Esophagus muscularis mucosa (tissue), 4 donors: ENCODE results near the gene ZNF425. TPM values are rescaled to one million over a fixed set of nuclear protein-coding genes. Genes with fewer than 3 reads are reported as not detected.

ENCODE experiments used
- DNase-seq: peaks from one replicate; pipeline ENCODE4 v3.0.0-alpha.2; 2017; ENCODE audit errors: extremely low spot score
- H3K27ac ChIP-seq, 4 donors: fragments of 200-600 bp; sonication (generic); replicated peaks in 1 of 4; 1 replicate in 3 of 4; 2 replicates in 1 of 4; pipeline ENCODE4 v1.5.1; 2016 to 2019; ENCODE audit warnings: mild to moderate bottlenecking in 1 of 4
- H3K27me3 ChIP-seq, 4 donors: fragments of 200-600 bp; sonication (generic); one replicate each; pipeline versions ENCODE4 v1.5.1 to v1.6.0; 2016 to 2019
- H3K36me3 ChIP-seq, 4 donors: fragments of 200-600 bp; sonication (generic); one replicate each; pipeline ENCODE4 v1.5.1; 2016 to 2019
- H3K4me1 ChIP-seq, 4 donors: fragments of 200-600 bp; sonication (generic); one replicate each; pipeline ENCODE4 v1.5.1; 2016 to 2019
- H3K4me3 ChIP-seq, 4 donors: fragments of 200-600 bp; sonication (generic); 1 replicate in 2 of 4; 2 replicates in 2 of 4; pipeline ENCODE4 v1.5.1; 2016 to 2019; ENCODE audit warnings: mild to moderate bottlenecking in 4 of 4, moderate library complexity in 1 of 4
- H3K9me3 ChIP-seq, 4 donors: fragments of 200-600 bp; sonication (generic); 1 replicate in 3 of 4; 2 replicates in 1 of 4; pipeline ENCODE4 v1.5.1; 2016 to 2019
- EP300 ChIP-seq: sonication (generic); formaldehyde crosslinking; IDR thresholded peaks from one replicate; pipeline ENCODE4 v1.6.1; 2017; ENCODE audit warnings: antibody characterized with exemption
- POLR2A ChIP-seq: fragments of 450-650 bp; IDR thresholded peaks from one replicate; pipeline ENCODE4 v1.6.1; 2017; ENCODE audit warnings: antibody characterized with exemption, moderate library complexity, mild to moderate bottlenecking, low read depth
- POLR2AphosphoS5 ChIP-seq, 2 donors: sonication (generic); formaldehyde crosslinking; IDR thresholded peaks; one replicate each; pipeline ENCODE4 v1.6.1; 2017; ENCODE audit warnings: antibody characterized with exemption in 2 of 2
- WGBS: methylation state at CpG from one replicate; pipeline ENCODE4 v1.1.5; 2018; 5-methylcytosine and 5-hydroxymethylcytosine counted together
- intact Hi-C: fragments of 100-400 bp; cut with DNase I; formaldehyde crosslinking; loops from one replicate; pipeline ENCODE4 v1.15.1; 2023
- total RNA-seq, 4 donors: library from RNA; depleted of rRNA; stranded (reverse); fragments of >200 nt; gene quantifications; one replicate each; pipeline versions ENCODE4 v1.1.0 to v1.2.1, GENCODE V29; 2016
- TF ChIP-seq, protein P1 (sequence below), 3 experiments: fragments of 200-600 bp in 2 of 3; fragments of 450-650 bp in 1 of 3; sonication (generic) in 2 of 3; IDR thresholded peaks; one replicate each; pipeline ENCODE4 v1.5.1; 2017 to 2019; ENCODE audit warnings: antibody characterized with exemption in 3 of 3, mild to moderate bottlenecking in 2 of 3, moderate library complexity in 1 of 3

The ZNF425 gene
- total RNA-seq, 4 donors from 2014 or later, result 2.1 to 3.9 (median 3.3) TPM

DNA sequence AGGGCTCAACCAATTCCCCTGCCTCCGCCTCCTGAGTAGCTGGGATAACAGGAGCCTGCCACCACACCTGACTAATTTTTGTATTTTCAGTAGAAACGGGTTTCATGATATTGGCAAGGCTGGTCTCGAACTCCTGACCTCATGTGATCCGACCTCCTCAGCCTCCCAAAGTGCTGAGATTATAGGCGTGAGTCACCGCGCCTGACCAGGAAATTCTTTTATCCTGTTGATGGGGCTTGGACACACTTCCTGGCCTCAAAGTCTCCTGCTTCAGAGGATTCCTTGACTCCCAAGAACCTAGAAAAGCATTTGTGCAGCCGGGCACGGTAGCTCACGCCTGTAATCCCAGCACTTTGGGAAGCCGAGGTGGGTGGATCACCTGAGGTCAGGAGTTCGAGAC, 16.2 kb downstream of the ZNF425 start:
- Histone ChIP-seq H3K4me3 (no peak overlapping the region), H3K9me3 (no peaks in the 10 kb centered on the region), H3K36me3 (peaks cover 0 to 17% (median 5%) of the 10 kb centered on the region in 4 donors), H3K4me1 (no peaks in the 10 kb centered on the region), H3K27ac (no peak overlapping the region), H3K27me3 (no peaks in the 10 kb centered on the region)
- WGBS, result 96% methylated on average over 12 of the region's 12 CpGs
- TF ChIP-seq, protein P1, sequence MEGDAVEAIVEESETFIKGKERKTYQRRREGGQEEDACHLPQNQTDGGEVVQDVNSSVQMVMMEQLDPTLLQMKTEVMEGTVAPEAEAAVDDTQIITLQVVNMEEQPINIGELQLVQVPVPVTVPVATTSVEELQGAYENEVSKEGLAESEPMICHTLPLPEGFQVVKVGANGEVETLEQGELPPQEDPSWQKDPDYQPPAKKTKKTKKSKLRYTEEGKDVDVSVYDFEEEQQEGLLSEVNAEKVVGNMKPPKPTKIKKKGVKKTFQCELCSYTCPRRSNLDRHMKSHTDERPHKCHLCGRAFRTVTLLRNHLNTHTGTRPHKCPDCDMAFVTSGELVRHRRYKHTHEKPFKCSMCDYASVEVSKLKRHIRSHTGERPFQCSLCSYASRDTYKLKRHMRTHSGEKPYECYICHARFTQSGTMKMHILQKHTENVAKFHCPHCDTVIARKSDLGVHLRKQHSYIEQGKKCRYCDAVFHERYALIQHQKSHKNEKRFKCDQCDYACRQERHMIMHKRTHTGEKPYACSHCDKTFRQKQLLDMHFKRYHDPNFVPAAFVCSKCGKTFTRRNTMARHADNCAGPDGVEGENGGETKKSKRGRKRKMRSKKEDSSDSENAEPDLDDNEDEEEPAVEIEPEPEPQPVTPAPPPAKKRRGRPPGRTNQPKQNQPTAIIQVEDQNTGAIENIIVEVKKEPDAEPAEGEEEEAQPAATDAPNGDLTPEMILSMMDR (IDR thresholded peaks at IDR 0.05), result no peak
- no peak for TF ChIP-seq POLR2AphosphoS5 (IDR thresholded peaks at IDR 0.05)
- no peak for TF ChIP-seq POLR2A
- no peak for TF ChIP-seq EP300
- intact Hi-C loops, result no loop called here
- DNase-seq, result no peak

DNA sequence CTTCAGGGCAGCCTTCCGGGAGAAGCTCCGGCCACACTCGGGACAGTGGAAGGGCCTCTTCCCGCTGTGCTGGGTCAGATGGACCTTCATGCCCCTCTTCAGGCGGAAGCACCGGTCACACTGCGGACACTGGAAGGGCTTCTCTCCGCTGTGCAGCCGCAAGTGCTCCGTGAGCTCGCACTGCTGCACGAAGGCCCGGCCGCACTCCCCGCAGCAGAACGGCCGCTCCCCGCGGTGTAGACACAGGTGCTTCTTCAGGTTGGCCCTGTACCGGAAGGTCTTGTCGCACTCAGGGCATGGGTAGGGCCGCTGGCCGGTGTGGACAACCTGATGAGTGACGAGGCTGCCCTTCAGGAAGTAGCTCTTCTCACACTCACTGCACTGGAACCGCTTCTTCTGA, 21.4 kb downstream of the ZNF425 start:
- intact Hi-C loops, result no loop called here
- no peak for DNase-seq
- no peaks in the 10 kb centered on the region for H3K4me1 ChIP-seq
- H3K36me3 ChIP-seq, result peaks cover 0 to 25% (median 12%) of the 10 kb centered on the region in 4 donors
- H3K4me3 ChIP-seq, result no peak overlapping the region
- H3K27me3 ChIP-seq, result no peaks in the 10 kb centered on the region
- no peak overlapping the region for H3K27ac ChIP-seq
- WGBS, result 100% methylated on average over 9 of the region's 25 CpGs
- no peaks in the 10 kb centered on the region for H3K9me3 ChIP-seq
- TF ChIP-seq EP300, result no peak
- TF ChIP-seq, protein P1 (IDR thresholded peaks at IDR 0.05), result no peak

DNA sequence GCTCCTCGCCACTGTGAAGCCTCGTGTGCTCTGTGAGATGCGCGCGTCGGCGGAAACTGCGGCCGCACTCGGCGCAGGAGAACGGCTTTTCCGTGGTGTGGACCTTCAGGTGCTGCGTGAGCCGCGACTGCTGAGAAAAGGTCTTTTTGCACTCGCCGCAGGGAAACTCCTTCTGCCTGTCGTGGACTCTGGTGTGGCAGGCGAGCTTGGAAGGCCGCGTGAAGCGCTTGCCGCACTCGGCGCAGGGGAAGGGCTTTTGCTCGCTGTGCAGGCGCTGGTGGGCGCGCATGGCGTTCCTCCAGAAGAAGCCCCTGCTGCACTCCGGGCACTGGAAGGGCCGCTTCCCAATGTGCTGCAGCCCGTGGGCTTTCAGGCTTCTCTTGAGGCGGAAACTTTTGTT, 21.9 kb downstream of the ZNF425 start:
- H3K27ac ChIP-seq, result no peak overlapping the region
- intact Hi-C loops, result no loop called here
- H3K27me3 ChIP-seq, result no peaks in the 10 kb centered on the region
- H3K9me3 ChIP-seq, result no peaks in the 10 kb centered on the region
- DNase-seq, result no peak
- H3K4me3 ChIP-seq, result no peak overlapping the region
- 91% methylated on average over 30 of the region's 35 CpGs for WGBS
- no peaks in the 10 kb centered on the region for H3K4me1 ChIP-seq
- TF ChIP-seq POLR2AphosphoS5 (IDR thresholded peaks at IDR 0.05) (no peak), EP300 (no peak)
- H3K36me3 ChIP-seq, result peaks cover 0 to 25% (median 12%) of the 10 kb centered on the region in 4 donors

DNA sequence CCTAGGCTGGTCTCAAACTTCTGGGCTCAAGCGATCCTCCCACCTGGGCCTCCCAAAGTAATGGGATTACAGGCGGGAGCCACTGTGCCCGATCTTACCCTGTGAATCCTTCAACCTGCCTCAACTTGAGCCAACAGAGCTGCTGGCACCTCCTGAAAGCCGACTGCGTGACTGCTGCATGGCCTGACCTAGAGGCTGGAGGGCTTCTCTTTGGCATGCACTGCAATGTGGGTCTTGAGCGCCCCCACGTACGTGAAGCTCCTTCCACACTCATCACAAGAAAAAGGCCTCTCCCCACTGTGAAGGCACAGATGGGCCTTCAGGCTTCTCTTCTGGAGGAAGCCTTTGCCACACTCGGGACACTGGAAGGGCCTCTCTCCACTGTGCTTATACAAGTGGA, 22.7 kb downstream of the ZNF425 start:
- no peaks in the 10 kb centered on the region for H3K4me1 ChIP-seq

DNA sequence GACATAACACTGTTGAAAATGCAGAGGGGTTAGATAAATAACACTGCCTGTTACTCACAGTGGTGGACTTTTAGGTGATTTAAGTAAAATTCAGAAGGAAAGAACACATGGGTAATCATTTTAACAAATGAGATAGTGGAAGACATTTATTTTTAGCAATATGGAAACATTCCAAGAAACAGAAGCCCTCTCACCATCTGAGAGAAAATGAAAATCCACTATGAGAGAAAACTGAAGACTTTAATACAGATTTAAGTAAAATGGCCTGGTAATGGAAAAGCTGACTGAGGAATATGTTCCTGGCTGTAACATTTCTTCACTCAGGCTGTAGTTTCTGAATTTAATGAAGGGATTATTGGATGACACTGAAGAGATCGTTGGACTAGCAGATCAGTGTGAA, 23.5 kb downstream of the ZNF425 start:
- WGBS, result 69% methylated on average over 1 of the region's 1 CpG

More for the DNA sequence above, 22.7 kb downstream of the ZNF425 start:
- Histone ChIP-seq H3K27me3 (no peaks in the 10 kb centered on the region), H3K36me3 (peaks cover 0 to 25% (median 12%) of the 10 kb centered on the region in 4 donors), H3K27ac (no peak overlapping the region), H3K4me3 (no peak overlapping the region), H3K9me3 (no peaks in the 10 kb centered on the region)
- intact Hi-C loops, result no loop called here
- TF ChIP-seq POLR2A (no peak), POLR2AphosphoS5 (IDR thresholded peaks at IDR 0.05) (no peak), EP300 (no peak)
- TF ChIP-seq, protein P1 (IDR thresholded peaks at IDR 0.05), result no peak
- WGBS, result 89% methylated on average over 6 of the region's 9 CpGs
- DNase-seq, result no peak

More for the DNA sequence above, 23.5 kb downstream of the ZNF425 start:
- Histone ChIP-seq H3K27me3 (no peaks in the 10 kb centered on the region), H3K4me1 (no peaks in the 10 kb centered on the region), H3K4me3 (no peak overlapping the region), H3K9me3 (no peaks in the 10 kb centered on the region), H3K27ac (no peak overlapping the region), H3K36me3 (peaks cover 0 to 25% (median 12%) of the 10 kb centered on the region in 4 donors)
- intact Hi-C loops, result no loop called here
- TF ChIP-seq, protein P1 (IDR thresholded peaks at IDR 0.05), result no peak
- no peak for TF ChIP-seq POLR2A
- TF ChIP-seq POLR2AphosphoS5 (IDR thresholded peaks at IDR 0.05), result no peak
- no peak for TF ChIP-seq EP300
- DNase-seq, result no peak
